CD4-positive, CD25-positive, alpha-beta regulatory T cell (primary cell): ENCODE measurements around the gene ARHGEF26. TPM values are rescaled to one million over a fixed set of nuclear protein-coding genes. Genes with fewer than 3 reads are reported as not detected.

Experiments used
- ATAC-seq, 2 donors: fragments of 150-1000 bp; cut with Tn5 transposase; one replicate each; pipeline ENCODE4 v1.10.0; 2021; ENCODE audit warnings: low read depth in 2 of 2, moderate number of reproducible peaks in 2 of 2, moderate library complexity in 1 of 2
- DNase-seq, 3 donors: peaks; one replicate each; pipeline versions ENCODE4 v3.0.0 to v3.0.0-alpha.2; 2012 to 2022; ENCODE audit warnings: mixed read lengths in 1 of 3
- H3K27ac ChIP-seq: one replicate; pipeline ENCODE4 v1.7.0; 2013; ENCODE audit warnings: mild to moderate bottlenecking, low read length; ENCODE audit not compliant: insufficient read depth, poor library complexity, severe bottlenecking
- H3K27me3 ChIP-seq: one replicate; pipeline ENCODE4 v1.7.0; 2013; ENCODE audit warnings: low read length; ENCODE audit not compliant: control insufficient read depth, insufficient read depth
- H3K36me3 ChIP-seq: one replicate; pipeline ENCODE4 v1.7.0; 2013; ENCODE audit warnings: mild to moderate bottlenecking, low read length, moderate library complexity; ENCODE audit not compliant: control insufficient read depth, insufficient read depth
- H3K4me1 ChIP-seq: 2 replicates; pipeline ENCODE4 v1.7.0; 2013; ENCODE audit warnings: mild to moderate bottlenecking, low read length; ENCODE audit not compliant: insufficient read depth, control insufficient read depth, poor library complexity, severe bottlenecking
- H3K4me3 ChIP-seq: one replicate; pipeline ENCODE4 v1.7.0; 2013; ENCODE audit warnings: low read depth, mild to moderate bottlenecking, low read length, moderate library complexity
- H3K9me3 ChIP-seq, 2 experiments: 1 replicate in 1 of 2; 2 replicates in 1 of 2; pipeline ENCODE4 v1.7.0; 2013; ENCODE audit warnings: low read length in 2 of 2, mild to moderate bottlenecking in 1 of 2, moderate library complexity in 1 of 2; ENCODE audit not compliant: control insufficient read depth in 2 of 2
- H3K27ac Mint-ChIP-seq, 3 donors: one replicate each; pipeline ENCODE4 v1.8.0; 2020 to 2022; ENCODE audit warnings: mild to moderate bottlenecking in 3 of 3, mixed read lengths in 3 of 3, moderate library complexity in 2 of 3
- H3K27me3 Mint-ChIP-seq: one replicate; pipeline ENCODE4 v1.8.0; 2022; ENCODE audit warnings: mild to moderate bottlenecking, mixed read lengths
- H3K36me3 Mint-ChIP-seq: one replicate; pipeline ENCODE4 v1.8.0; 2020; ENCODE audit warnings: mixed read lengths
- H3K4me1 Mint-ChIP-seq, 4 donors: one replicate each; pipeline ENCODE4 v1.8.0; 2020 to 2022; ENCODE audit warnings: mixed read lengths in 4 of 4, mild to moderate bottlenecking in 1 of 4
- H3K4me3 Mint-ChIP-seq, 4 donors: one replicate each; pipeline ENCODE4 v1.8.0; 2020 to 2022; ENCODE audit warnings: mild to moderate bottlenecking in 4 of 4, mixed read lengths in 4 of 4, moderate library complexity in 3 of 4
- H3K9me3 Mint-ChIP-seq, 7 donors: one replicate each; pipeline ENCODE4 v1.8.0; 2020 to 2022; ENCODE audit warnings: mixed read lengths in 7 of 7, mild to moderate bottlenecking in 3 of 7, moderate library complexity in 2 of 7
- polyA plus RNA-seq, 4 donors: library from polyadenylated mRNA; unstranded; fragments of 300-500 nt; fragmentation: Illumina TruSeq; gene quantifications; one replicate each; pipeline ENCODE4 v1.2.3, GENCODE V29; 2021
- total RNA-seq: library from RNA; stranded (reverse); gene quantifications from one replicate; pipeline ENCODE4 v1.2.3, GENCODE V29; 2022

The ARHGEF26 gene
- total and polyA plus RNA-seq, 5 donors from 2014 or later = 0.09 to 0.13 TPM; not detected in 3

DNA sequence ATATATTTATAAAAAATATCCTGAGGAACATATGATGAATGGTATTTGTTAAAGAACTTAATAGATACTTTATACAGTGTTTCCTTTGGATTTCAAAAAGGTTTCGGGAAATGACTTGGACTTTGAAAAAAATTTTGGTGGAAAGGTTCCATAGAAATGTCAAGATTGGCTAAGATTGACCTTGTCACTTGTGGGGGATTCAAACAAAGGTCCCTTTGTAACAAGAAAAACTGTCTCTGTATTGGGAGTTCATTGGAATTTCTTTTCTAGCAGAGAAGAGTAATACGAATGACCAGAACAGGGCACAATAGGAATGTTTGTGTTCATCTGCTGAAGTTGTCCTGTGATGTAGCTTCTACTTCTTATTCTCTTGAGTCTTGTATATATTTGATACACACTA lies 43.2 kb downstream of the ARHGEF26 start:
- H3K27ac ChIP-seq = no peak overlapping the region
- Mint-ChIP-seq H3K27me3 (no peaks in the 10 kb centered on the region), H3K4me3 (no peak overlapping the region), H3K9me3 (no peaks in the 10 kb centered on the region), H3K4me1 (no peaks in the 10 kb centered on the region), H3K36me3 (no peaks in the 10 kb centered on the region), H3K27ac (no peak overlapping the region)
- no peak for ATAC-seq
- no peak overlapping the region for H3K4me3 ChIP-seq
- H3K36me3 ChIP-seq = no peaks in the 10 kb centered on the region
- no peaks in the 10 kb centered on the region for H3K4me1 ChIP-seq
- H3K9me3 ChIP-seq = no peaks in the 10 kb centered on the region
- H3K27me3 ChIP-seq = no peaks in the 10 kb centered on the region
- no peak for DNase-seq

DNA sequence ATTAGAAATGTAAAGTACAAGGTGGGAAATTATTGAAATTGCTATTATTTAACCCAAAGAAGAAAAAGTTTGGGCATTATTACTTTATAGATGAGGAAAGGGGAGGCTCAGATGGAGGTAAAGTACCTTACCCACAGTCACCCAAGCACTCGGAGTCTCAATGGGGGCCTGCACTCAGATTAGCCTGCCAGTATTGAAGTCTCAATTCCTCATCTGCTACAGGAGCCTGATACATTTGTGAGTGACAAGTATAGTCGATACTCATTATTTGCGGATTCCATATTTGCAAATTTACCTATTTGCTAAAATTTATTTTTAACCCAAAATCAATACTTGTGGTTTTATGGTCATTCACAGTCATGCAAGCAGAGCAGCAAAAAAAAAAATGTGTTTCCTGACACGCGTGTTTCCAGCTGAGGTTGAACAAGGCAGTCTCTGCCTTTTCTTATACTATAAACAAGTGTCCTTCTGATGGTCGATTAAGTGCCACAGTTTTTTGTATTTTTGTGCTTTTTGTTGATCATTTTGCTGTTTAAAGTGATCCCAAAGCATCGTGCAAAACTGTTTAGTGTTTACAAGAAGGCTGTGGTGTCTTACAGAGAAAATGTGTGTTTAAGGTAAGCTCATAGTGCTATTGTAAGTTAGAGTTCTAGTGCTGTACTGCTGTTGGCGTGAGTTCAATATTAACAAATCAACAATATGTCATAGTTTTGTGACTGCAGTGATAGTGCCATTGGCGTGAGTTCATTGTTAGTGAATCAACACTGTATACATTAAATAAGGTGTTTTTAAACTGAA lies 48.0 kb downstream of the ARHGEF26 start:
- H3K9me3 ChIP-seq = no peaks in the 10 kb centered on the region
- ATAC-seq (no peak), DNase-seq (no peak)
- H3K4me3 ChIP-seq = no peak overlapping the region
- H3K4me1 Mint-ChIP-seq = no peaks in the 10 kb centered on the region
- no peaks in the 10 kb centered on the region for H3K4me1 ChIP-seq
- H3K36me3 Mint-ChIP-seq = no peaks in the 10 kb centered on the region
- no peak overlapping the region for H3K27ac Mint-ChIP-seq
- H3K27me3 Mint-ChIP-seq = no peaks in the 10 kb centered on the region
- peaks cover 0 to 1% (median 0%) of the 10 kb centered on the region in 7 donors for H3K9me3 Mint-ChIP-seq
- no peak overlapping the region for H3K4me3 Mint-ChIP-seq
- H3K36me3 ChIP-seq = no peaks in the 10 kb centered on the region
- no peaks in the 10 kb centered on the region for H3K27me3 ChIP-seq
- no peak overlapping the region for H3K27ac ChIP-seq

DNA sequence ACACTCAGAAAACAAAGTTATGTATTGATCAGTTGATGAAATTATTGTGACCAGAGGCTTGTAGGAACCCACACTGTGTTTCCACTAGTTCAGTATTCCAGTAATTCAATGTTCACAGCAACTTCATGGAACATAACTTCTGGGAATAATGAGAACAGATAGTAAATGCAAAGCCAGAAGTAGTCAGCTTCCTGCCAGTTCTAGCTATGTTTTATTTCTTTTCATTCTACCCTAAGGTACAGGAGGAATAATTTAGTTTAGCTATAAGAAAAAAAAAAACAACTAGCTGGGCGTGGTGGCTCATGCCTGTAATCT lies 48.6 kb downstream of the ARHGEF26 start:
- H3K4me3 ChIP-seq = no peak overlapping the region
- Mint-ChIP-seq H3K27me3 (no peaks in the 10 kb centered on the region), H3K4me1 (no peaks in the 10 kb centered on the region), H3K4me3 (no peak overlapping the region), H3K27ac (no peak overlapping the region), H3K36me3 (no peaks in the 10 kb centered on the region), H3K9me3 (peaks cover 0 to 1% (median 0%) of the 10 kb centered on the region in 7 donors)
- no peaks in the 10 kb centered on the region for H3K4me1 ChIP-seq
- H3K9me3 ChIP-seq = no peaks in the 10 kb centered on the region
- no peak for DNase-seq
- H3K27me3 ChIP-seq = no peaks in the 10 kb centered on the region
- no peak for ATAC-seq
- H3K27ac ChIP-seq = no peak overlapping the region
- H3K36me3 ChIP-seq = no peaks in the 10 kb centered on the region

DNA sequence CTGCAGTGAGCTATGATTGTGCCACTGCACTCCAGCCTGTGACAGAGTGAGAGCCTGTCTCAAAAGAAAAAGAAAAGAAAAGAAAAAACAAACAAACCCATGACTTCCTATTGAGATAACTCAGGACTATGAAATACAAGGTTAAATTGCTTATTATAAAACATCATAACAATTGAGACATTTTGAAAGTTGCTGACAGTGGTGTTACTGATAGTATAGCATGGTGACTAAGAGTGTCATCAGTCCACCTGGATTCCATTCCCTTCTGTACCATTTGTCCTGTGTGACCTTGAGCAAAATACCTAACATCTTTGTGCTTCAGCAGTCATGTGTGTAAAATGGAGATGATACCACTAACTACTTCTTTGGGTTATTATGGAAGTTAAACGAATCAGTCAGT lies 49.1 kb downstream of the ARHGEF26 start:
- H3K4me1 Mint-ChIP-seq = no peaks in the 10 kb centered on the region

DNA sequence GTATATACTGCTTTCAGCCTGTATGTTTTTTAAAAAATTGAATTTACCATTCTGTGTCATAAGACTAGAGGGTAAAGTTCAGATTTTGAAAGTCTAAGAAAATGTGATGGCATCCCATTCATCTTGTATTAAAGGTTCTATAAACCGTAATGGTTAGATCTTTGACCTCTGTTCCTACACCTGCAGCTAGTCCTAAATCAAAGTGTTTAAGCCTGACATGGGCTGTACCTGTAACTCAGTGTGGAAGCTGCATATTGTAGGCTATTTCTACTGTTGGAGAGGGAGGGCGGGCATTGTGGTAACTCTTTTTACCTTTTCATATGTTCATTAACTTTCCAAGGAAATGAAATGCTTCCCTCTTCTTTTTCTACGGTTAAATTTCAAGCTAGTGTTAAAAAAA lies 53.9 kb downstream of the ARHGEF26 start:
- DNase-seq = no peak
- Histone ChIP-seq H3K27ac (no peak overlapping the region), H3K4me3 (no peak overlapping the region), H3K27me3 (no peaks in the 10 kb centered on the region), H3K9me3 (no peaks in the 10 kb centered on the region), H3K36me3 (no peaks in the 10 kb centered on the region), H3K4me1 (no peaks in the 10 kb centered on the region)
- Mint-ChIP-seq H3K4me3 (no peak overlapping the region), H3K9me3 (peaks cover 0 to 1% (median 0%) of the 10 kb centered on the region in 7 donors), H3K4me1 (no peaks in the 10 kb centered on the region), H3K36me3 (no peaks in the 10 kb centered on the region), H3K27ac (no peak overlapping the region), H3K27me3 (no peaks in the 10 kb centered on the region)
- ATAC-seq = no peak

More for the DNA sequence above, 49.1 kb downstream of the ARHGEF26 start:
- Histone ChIP-seq H3K4me3 (no peak overlapping the region), H3K9me3 (no peaks in the 10 kb centered on the region), H3K27ac (no peak overlapping the region), H3K27me3 (no peaks in the 10 kb centered on the region), H3K36me3 (no peaks in the 10 kb centered on the region), H3K4me1 (no peaks in the 10 kb centered on the region)
- DNase-seq (no peak), ATAC-seq (no peak)
- Mint-ChIP-seq H3K27me3 (no peaks in the 10 kb centered on the region), H3K9me3 (peaks cover 0 to 1% (median 0%) of the 10 kb centered on the region in 7 donors), H3K36me3 (no peaks in the 10 kb centered on the region), H3K27ac (no peak overlapping the region), H3K4me3 (no peak overlapping the region)

DNA sequence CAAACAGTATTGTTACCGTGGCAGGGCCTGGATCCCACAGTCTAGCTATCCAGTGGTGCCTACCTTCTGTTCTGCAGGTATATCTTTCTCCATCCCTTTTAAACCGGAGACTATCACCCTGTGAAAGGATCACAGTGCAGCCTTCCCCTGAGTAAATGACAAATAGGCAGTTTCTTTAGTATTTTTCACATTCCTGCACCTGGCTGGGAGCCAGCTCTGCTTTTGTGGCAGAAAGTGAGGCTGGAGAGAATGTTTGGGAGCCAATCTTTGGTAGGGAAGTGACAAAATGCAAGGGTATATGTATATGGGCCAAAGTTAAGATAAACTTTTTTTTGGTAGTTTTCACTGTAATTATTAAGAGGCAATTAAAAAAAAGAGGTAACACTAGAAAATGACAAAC lies 54.8 kb downstream of the ARHGEF26 start:
- H3K27me3 ChIP-seq = no peaks in the 10 kb centered on the region
- Mint-ChIP-seq H3K27ac (no peak overlapping the region), H3K36me3 (no peaks in the 10 kb centered on the region), H3K4me1 (no peaks in the 10 kb centered on the region), H3K9me3 (peaks cover 0 to 1% (median 0%) of the 10 kb centered on the region in 7 donors), H3K4me3 (no peak overlapping the region), H3K27me3 (no peaks in the 10 kb centered on the region)
- H3K27ac ChIP-seq = no peak overlapping the region
- H3K36me3 ChIP-seq = no peaks in the 10 kb centered on the region
- no peak for ATAC-seq
- no peaks in the 10 kb centered on the region for H3K4me1 ChIP-seq
- no peak for DNase-seq
- H3K4me3 ChIP-seq = no peak overlapping the region
- H3K9me3 ChIP-seq = no peaks in the 10 kb centered on the region

DNA sequence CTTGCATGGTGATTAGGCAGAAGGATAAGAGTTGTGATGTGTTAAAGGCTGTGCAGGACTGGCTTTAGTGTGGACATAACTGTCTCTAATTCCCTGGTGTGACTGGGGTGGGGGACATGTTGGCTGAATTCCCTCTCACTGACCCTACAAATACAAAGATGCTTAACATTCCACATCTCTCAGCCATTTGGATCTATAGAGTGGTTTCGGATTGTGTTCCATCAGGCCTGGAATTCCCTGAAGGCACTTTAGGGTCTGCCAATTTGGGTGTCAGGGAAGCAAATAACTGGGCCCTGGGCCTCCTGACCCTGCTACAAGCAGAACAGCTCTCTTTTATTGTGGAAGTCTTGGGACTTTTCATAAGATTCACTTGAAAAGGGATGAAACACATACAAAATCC lies 56.2 kb downstream of the ARHGEF26 start:
- no peak for ATAC-seq
- H3K9me3 Mint-ChIP-seq = peaks cover 0 to 1% (median 0%) of the 10 kb centered on the region in 7 donors
- H3K36me3 ChIP-seq = no peaks in the 10 kb centered on the region
- no peak for DNase-seq
- H3K4me1 ChIP-seq = no peaks in the 10 kb centered on the region
- H3K4me3 Mint-ChIP-seq = no peak overlapping the region
- no peaks in the 10 kb centered on the region for H3K27me3 Mint-ChIP-seq
- H3K4me1 Mint-ChIP-seq = no peaks in the 10 kb centered on the region
- H3K27me3 ChIP-seq = no peaks in the 10 kb centered on the region
- H3K36me3 Mint-ChIP-seq = no peaks in the 10 kb centered on the region
- no peaks in the 10 kb centered on the region for H3K9me3 ChIP-seq
- no peak overlapping the region for H3K27ac ChIP-seq
- H3K27ac Mint-ChIP-seq = no peak overlapping the region
- H3K4me3 ChIP-seq = no peak overlapping the region

DNA sequence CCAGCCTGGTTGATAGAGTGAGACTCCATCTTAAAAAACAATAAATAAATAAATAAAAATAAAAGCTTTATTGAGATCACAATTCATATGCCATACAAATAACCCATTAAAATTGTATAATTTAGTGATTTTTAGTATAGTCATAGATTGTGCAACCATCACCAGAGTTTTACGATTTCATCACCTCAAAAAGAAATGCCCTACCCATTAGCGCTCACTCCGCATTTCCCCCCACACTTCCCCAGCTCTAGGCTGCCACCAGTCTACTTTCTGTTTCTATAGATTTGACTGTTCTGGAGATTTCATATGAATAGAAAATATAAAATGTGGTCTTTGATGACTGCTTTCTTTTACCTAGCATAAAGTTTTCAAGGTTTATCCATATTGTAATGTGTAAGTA lies 57.0 kb downstream of the ARHGEF26 start:
- ATAC-seq (no peak), DNase-seq (no peak)
- Histone ChIP-seq H3K4me3 (no peak overlapping the region), H3K27me3 (no peaks in the 10 kb centered on the region), H3K9me3 (no peaks in the 10 kb centered on the region), H3K4me1 (no peaks in the 10 kb centered on the region), H3K36me3 (no peaks in the 10 kb centered on the region), H3K27ac (no peak overlapping the region)
- H3K4me3 Mint-ChIP-seq = no peak overlapping the region
- no peaks in the 10 kb centered on the region for H3K27me3 Mint-ChIP-seq
- H3K4me1 Mint-ChIP-seq = no peaks in the 10 kb centered on the region
- no peaks in the 10 kb centered on the region for H3K9me3 Mint-ChIP-seq
- H3K27ac Mint-ChIP-seq = no peak overlapping the region
- H3K36me3 Mint-ChIP-seq = no peaks in the 10 kb centered on the region
